ENCODE results near the gene TNFSF15. TPM values are rescaled to one million over a fixed set of nuclear protein-coding genes. Genes with fewer than 3 reads are reported as not detected.

The TNFSF15 gene
- total and polyA plus RNA-seq, 2 donors (not counting 1 experiment from before 2014, with no cell fraction given) = 0.03 TPM; not detected in 1

DNA sequence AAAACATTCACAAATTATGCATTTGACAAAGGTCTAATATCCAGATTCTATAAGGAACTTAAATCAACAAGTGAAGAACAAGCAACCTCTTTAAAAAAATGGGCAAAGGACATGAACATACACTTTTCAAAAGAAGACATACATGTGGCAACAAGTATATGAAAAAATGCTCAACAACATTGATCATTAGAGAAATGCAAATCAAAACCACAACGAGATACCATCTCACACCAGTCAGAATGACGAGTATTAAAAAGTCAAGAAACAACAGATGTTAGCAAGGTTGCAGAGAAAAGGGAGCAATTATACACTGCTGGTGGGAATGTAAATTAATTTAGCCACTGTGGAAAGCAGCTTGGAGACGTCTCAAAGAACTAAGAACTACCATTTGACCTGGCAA lies 38.9 kb upstream of the TNFSF15 start:
- H3K4me2 ChIP-seq (replicated peaks; ENCODE audit: low read depth, low read length, poor library complexity, severe bottlenecking) = no peak overlapping the region
- Mint-ChIP-seq H3K4me3 (no peak overlapping the region), H3K9me3 (ENCODE audit: insufficient read depth) (no peaks in the 10 kb centered on the region), H3K27ac (no peak overlapping the region), H3K4me1 (no peaks in the 10 kb centered on the region), H3K27me3 (peaks cover 14% of the 10 kb centered on the region)
- peaks cover 0 to 4% (median 2%) of the 10 kb centered on the region in 4 experiments for H3K27me3 ChIP-seq (replicated peaks in 1 of 4; ENCODE audit: control extremely low read depth in 1 of 4, control insufficient read depth in 3 of 4, insufficient read depth in 4 of 4, low read length in 3 of 4)
- H3K27ac ChIP-seq (ENCODE audit: low read length in 2 of 2) = no peak overlapping the region
- DNase-seq = no peak
- TF ChIP-seq EZH2 (IDR thresholded peaks at IDR 0.05; ENCODE audit: borderline replicate concordance, insufficient read depth, low read depth, low read length, poor library complexity, severe bottlenecking) = no peak
- TF ChIP-seq, protein P1, sequence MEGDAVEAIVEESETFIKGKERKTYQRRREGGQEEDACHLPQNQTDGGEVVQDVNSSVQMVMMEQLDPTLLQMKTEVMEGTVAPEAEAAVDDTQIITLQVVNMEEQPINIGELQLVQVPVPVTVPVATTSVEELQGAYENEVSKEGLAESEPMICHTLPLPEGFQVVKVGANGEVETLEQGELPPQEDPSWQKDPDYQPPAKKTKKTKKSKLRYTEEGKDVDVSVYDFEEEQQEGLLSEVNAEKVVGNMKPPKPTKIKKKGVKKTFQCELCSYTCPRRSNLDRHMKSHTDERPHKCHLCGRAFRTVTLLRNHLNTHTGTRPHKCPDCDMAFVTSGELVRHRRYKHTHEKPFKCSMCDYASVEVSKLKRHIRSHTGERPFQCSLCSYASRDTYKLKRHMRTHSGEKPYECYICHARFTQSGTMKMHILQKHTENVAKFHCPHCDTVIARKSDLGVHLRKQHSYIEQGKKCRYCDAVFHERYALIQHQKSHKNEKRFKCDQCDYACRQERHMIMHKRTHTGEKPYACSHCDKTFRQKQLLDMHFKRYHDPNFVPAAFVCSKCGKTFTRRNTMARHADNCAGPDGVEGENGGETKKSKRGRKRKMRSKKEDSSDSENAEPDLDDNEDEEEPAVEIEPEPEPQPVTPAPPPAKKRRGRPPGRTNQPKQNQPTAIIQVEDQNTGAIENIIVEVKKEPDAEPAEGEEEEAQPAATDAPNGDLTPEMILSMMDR (IDR thresholded peaks at IDR 0.05) = no peak
- no peak overlapping the region for H3K9ac ChIP-seq (ENCODE audit: low read length)
- ChIA-PET CTCF (no interaction called here), POLR2A (no interaction called here)
- intact Hi-C loops (cut with micrococcal nuclease) = no loop called here
- H2AFZ ChIP-seq (ENCODE audit: insufficient read depth, low read depth, low read length, poor library complexity, severe bottlenecking) = no peak overlapping the region
- no peaks in the 10 kb centered on the region for H3K36me3 ChIP-seq (replicated peaks in 1 of 2; ENCODE audit: control extremely low read depth in 1 of 2, control insufficient read depth in 1 of 2, extremely low read depth in 1 of 2, insufficient read depth in 2 of 2, low read length in 1 of 2)
- H3K79me2 ChIP-seq (ENCODE audit: control insufficient read depth, insufficient read depth, low read length) = no peaks in the 10 kb centered on the region
- H4K20me1 ChIP-seq (ENCODE audit: control insufficient read depth, insufficient read depth, low read length, poor library complexity, severe bottlenecking) = no peaks in the 10 kb centered on the region
- no peaks in the 10 kb centered on the region for H3K4me1 ChIP-seq (ENCODE audit: control insufficient read depth in 2 of 2, insufficient read depth in 2 of 2, low read length in 2 of 2)
- H3K4me3 ChIP-seq (ENCODE audit: control extremely low read depth in 1 of 5, extremely low read depth in 1 of 5, insufficient read depth in 1 of 5, low read depth in 2 of 5, low read length in 4 of 5) = no peak overlapping the region
- H3K9me3 ChIP-seq (ENCODE audit: control extremely low read depth in 1 of 3, control insufficient read depth in 2 of 3, insufficient read depth in 1 of 3, low read length in 2 of 3) = peaks cover 0 to 1% (median 0%) of the 10 kb centered on the region in 3 donors
- WGBS (ENCODE audit: insufficient coverage) = no CpG with 5 or more reads among the region's 3 CpGs
- no peak for ATAC-seq (ENCODE audit: low read depth)

DNA sequence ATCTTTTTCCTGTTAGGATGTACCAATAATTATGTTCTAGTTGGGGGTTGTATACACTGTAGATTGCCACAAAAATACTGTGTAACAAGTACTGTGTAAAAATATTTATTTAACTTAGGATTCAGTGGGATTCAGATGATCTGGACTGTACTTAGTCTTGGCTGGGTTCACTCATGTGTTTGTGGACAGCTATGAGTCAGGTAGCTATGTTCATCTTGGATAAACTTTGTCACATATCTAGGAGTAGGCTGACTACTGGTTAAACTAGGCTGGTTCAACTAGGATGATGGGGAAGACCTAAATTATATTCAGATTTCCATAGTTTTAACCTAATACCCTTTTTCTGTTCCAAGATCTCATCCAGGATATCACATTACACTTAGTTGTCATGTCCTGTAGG lies 32.1 kb upstream of the TNFSF15 start:
- DNase-seq (no peak), ATAC-seq (ENCODE audit: low read depth) (no peak)
- intact Hi-C loops (cut with micrococcal nuclease) = no loop called here
- POLR2A ChIA-PET = no interaction called here
- H3K9ac ChIP-seq (ENCODE audit: low read length) = no peak overlapping the region
- no peaks in the 10 kb centered on the region for H3K4me1 ChIP-seq (ENCODE audit: control insufficient read depth in 2 of 2, insufficient read depth in 2 of 2, low read length in 2 of 2)
- no peak overlapping the region for H3K4me3 ChIP-seq (ENCODE audit: control extremely low read depth in 1 of 5, extremely low read depth in 1 of 5, insufficient read depth in 1 of 5, low read depth in 2 of 5, low read length in 4 of 5)
- Mint-ChIP-seq H3K9me3 (ENCODE audit: insufficient read depth) (no peaks in the 10 kb centered on the region), H3K27ac (no peak overlapping the region), H3K4me3 (no peak overlapping the region), H3K27me3 (peaks cover 33% of the 10 kb centered on the region), H3K4me1 (no peaks in the 10 kb centered on the region)
- H3K79me2 ChIP-seq (ENCODE audit: control insufficient read depth, insufficient read depth, low read length) = no peaks in the 10 kb centered on the region
- no peak overlapping the region for H3K27ac ChIP-seq (ENCODE audit: low read length in 2 of 2)
- CTCF ChIA-PET = no interaction called here
- no peaks in the 10 kb centered on the region for H4K20me1 ChIP-seq (ENCODE audit: control insufficient read depth, insufficient read depth, low read length, poor library complexity, severe bottlenecking)
- H3K36me3 ChIP-seq (replicated peaks in 1 of 2; ENCODE audit: control extremely low read depth in 1 of 2, control insufficient read depth in 1 of 2, extremely low read depth in 1 of 2, insufficient read depth in 2 of 2, low read length in 1 of 2) = no peaks in the 10 kb centered on the region
- no peak overlapping the region for H2AFZ ChIP-seq (ENCODE audit: insufficient read depth, low read depth, low read length, poor library complexity, severe bottlenecking)
- no peak overlapping the region for H3K4me2 ChIP-seq (replicated peaks; ENCODE audit: low read depth, low read length, poor library complexity, severe bottlenecking)
- H3K27me3 ChIP-seq (replicated peaks in 1 of 4; ENCODE audit: control extremely low read depth in 1 of 4, control insufficient read depth in 3 of 4, insufficient read depth in 4 of 4, low read length in 3 of 4) = peaks cover 0 to 21% (median 9%) of the 10 kb centered on the region in 4 experiments
- H3K9me3 ChIP-seq (ENCODE audit: control extremely low read depth in 1 of 3, control insufficient read depth in 2 of 3, insufficient read depth in 1 of 3, low read length in 2 of 3) = peaks cover 0 to 15% (median 0%) of the 10 kb centered on the region in 3 donors
- TF ChIP-seq, protein P1 (IDR thresholded peaks at IDR 0.05) = no peak
- no peak for TF ChIP-seq EZH2 (IDR thresholded peaks at IDR 0.05; ENCODE audit: borderline replicate concordance, insufficient read depth, low read depth, low read length, poor library complexity, severe bottlenecking)
